ENCODE data around the gene RBKS.

Gene RBKS

GRCh38 chr2:27890146-27890923, at the start of gene RBKS, which contains the start of gene BABAM2:
TSS of gene RBKS (minus strand) at chr2:27890387. CDS start at chr2:27890345, 42 bp downstream.
TSS of gene BABAM2 (plus strand) at chr2:27890729. CDS start at chr2:27894557, 3,828 bp downstream.
- peak; percentile 92 for DNase-seq

DNA sequence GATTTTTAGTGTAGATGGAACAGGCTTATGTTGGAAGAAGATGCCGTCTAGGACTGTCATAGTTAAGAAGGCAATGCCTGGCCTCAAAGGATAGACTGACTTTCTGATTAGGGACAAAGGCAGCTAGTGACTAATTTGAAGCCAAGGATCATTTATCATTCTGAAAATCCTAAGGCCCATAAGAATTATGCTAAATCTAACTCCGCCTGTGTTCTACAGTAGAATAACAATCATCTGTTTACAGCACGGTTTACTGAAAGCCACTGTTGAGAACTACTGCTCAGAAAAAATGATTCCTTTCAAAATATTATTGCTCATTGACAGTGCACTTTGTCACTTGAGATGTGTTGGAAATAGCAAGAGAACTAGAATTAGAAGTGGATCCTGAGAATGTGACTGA, 44.8 kb upstream of the RBKS start:
- no peak for DNase-seq

DNA sequence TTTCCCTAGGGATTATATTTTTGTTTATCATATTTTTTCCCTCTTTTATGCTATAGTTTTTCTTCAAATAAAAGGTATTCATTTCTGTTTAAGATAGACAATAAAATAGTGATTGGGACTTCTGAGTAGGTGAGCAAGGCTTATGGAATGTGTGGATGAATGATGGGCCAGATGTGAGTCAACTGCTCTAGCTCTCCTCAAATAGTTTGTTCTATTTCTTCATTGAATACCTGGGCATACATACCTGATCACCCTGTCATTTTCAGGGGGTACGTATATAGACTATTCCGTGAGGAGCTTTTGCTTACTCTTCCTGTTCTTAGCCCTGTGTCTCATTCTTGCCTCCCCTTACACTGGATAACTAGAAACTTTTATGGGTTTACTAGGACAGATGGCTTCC, 42.2 kb upstream of the RBKS start:
- no peak for DNase-seq

GRCh38 chr2:27931361-27931950, 41.3 kb upstream of the RBKS start:
- no peak for DNase-seq

- no peak for DNase-seq
Observed at GRCh38 chr2:27929916-27930486, 39.8 kb upstream of the RBKS start.

DNA sequence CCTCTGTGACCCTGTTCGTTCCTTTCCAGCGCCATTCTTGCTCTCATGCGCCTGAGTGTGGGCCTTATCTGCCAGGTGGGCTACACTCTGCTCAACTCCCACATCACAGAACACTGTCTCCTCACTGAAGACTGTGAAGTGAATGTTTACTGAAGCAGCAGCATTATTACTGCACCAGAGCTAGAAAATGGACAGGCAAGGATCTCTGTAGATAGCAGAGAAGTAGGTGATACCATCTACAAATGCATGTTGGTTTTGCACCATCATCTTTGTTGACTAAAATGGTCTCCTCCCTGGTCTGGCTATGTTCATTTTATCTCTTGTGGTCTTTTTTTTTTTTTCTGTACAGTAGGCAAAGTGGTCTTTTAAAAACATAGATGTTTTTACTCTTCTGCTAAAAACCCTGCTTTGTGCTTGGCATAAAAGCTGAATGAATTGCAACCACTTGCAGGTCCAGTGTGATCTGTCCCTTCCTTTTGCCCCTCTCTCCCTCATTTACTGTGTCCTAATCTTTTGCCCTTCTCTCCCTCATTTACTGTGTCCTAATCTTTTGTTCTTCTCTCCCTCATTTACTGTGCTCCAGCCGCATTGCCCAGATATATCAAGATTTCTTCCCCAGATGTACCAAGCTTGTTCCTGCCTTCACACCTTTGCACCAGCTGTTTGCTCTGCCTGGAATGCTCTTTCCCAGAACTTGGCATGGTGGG, 35.7 kb upstream of the RBKS start:
- DNase-seq, result no peak

GRCh38 chr2:27922842-27923241, 32.7 kb upstream of the RBKS start:
- no peak for DNase-seq

GRCh38 chr2:27921880-27922547, 31.8 kb upstream of the RBKS start:
- DNase-seq, result no peak

DNA sequence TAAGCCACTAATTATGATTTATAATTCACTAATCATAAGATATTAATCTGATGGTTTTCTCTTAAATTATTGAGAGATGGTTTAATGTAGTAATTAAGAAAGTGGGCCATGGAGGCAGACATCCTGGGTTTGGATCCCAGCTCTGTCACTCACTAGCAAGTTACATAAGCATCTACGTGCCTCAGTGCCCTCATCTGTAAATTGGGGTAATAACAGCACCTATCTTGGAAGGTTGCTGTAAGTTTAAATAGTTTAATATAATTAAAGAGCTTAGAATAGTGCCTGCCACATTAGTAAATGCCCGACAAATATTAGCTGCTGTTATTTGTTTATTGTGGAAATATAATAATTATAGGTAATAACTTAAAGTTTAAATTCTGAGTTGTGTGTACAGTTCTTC, 31.2 kb upstream of the RBKS start:
- DNase-seq, result no peak

DNA sequence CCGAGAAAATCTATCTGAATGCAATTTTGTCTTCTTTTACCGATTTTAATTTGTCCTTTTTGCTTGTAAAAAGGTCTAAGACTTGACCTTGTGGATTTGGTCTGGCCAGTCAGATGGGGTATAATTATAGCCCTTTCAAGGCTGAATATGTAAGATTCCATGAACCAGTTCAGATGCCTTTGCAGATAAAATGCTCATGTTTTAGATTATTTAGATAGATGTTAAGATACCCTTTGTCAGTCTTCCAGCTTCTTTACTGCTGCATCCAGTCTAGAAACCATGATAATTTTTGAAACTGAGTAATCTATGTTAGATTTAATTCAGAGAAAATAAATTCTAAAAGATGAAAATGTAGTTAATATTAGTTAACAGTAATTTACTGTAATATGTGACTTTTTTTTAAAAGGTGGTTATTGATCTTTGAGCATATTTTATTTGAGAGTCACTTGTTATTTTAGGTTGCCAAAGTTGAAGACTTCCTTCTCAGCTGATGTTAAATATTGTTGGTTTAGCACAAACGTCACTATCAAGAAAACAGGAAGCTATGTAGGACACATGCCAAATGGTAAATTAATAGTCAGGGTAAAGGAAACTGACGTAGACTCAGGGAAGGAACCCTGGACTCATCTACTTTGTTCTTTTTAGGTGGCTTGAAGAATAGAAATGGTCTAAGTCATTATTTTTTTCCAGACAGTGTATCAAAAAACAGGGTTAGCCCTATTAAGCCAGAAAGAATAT, 30.1 kb upstream of the RBKS start:
- DNase-seq, result no peak

GRCh38 chr2:27916293-27916995, 26.3 kb upstream of the RBKS start:
- no peak for DNase-seq

DNA sequence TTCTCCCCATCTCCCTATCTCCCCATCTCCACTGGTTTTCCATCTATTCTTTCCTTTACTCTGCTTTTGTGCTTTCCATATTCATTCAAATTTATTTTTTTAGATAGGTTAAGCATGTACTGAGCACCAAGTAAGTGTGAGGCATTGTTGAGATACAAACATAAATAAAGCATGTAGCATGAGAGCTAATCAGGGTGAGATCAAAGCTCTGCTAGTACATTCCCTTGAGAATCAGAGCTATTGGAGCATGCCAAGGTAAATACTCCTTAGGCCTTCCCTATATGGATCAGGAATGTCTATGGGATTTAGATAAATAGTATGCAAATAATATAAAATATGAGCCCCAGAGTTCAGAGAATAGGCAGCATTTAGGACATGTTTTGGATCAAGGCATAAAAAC, 25.7 kb upstream of the RBKS start:
- DNase-seq, result no peak

DNA sequence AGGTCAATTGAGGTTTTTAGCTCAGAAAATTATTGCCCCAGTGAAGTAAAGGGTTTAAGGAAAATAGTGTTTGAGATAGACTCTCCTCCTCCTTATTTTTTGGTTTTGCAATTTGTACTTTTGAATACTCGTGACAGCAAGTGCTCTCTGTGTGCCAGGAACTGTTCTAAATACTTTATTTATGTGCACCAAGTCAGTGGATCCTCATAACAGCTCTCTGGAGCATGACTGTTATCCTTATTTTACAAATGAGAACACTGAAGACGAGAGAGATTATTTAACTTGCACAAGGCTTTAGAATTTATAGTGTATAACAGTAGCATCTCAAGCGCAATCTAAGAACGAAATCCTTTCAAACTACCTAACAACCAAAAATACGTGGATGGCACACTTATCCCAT, 25.0 kb upstream of the RBKS start:
- DNase-seq, result no peak

GRCh38 chr2:27914805-27915175, 24.6 kb upstream of the RBKS start:
- no peak for DNase-seq

DNA sequence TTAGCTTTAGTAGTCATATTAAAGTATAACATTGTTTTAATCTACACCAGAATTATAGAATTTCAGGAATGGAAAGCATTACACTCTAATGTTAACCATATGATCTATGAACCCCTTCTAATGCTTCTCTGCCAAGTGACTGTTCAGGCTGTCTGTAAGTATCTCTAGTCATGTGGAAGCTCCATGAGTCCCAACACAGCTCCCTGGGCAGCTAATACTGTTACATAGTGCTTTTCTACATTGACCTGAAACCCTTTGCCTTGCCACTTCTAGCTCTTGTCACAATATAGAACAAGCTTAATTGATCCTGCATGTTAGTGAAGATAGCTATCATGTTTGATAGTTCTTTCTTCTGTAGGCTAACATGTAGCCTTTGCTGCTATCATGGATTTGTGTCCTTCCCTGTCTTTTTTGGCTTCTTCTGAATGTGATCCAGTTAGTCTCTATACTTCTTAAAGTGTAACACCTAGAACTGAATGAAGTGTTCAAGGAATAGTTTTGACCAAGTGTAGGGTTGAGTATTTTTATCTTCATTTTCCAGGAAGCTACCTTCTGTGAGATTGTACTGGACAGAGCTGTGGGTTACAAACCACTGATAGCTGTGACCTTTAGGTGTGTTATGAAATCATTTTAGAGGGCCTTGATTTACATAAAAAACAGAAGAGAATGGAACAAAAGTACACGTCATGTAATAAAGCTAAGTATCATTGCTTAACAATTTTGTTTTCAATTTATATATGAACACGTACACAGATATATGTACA, 24.0 kb upstream of the RBKS start:
- DNase-seq, result no peak

DNA sequence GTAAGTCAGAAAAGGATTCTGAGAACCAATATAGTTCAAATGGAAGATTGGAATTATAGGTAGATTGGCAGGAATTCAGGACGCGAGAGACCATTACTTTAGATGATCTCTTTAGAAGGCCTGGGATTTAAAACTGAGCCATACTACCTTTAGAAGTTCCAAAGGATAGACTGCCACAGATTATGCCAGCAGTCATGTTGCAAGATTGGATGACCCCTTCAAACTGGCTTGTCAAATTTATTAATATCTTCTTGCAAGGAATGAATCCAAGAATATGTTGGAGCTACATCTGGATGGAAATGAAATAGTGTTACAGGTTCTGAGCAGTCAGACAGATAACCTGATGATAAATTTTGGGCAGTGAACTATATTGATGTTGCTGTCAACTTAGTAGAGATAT, 22.3 kb upstream of the RBKS start:
- DNase-seq, result no peak

- no peak for DNase-seq
Observed at GRCh38 chr2:27911458-27912210, 21.4 kb upstream of the RBKS start.

- DNase-seq, result no peak
Observed at GRCh38 chr2:27909901-27910300, 19.7 kb upstream of the RBKS start.

DNA sequence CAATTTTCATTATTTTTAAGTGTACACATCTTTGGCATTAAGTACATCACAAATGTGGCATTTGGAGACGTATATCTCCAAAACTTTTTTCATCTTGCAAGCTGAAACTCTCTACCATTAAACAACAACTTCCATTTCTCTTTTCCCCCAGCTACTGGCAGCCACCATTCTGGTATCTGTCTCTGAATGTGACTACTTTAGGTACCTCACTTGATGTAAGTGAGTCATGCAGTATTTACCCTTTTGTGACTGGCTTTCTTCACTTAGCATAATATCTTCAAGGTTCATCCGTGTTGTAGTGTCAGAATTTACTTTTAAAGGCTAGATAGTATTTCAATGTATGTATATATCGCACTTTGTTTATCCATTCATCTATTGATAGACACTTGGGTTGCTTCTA, 17.4 kb upstream of the RBKS start:
- DNase-seq, result no peak

- DNase-seq, result no peak
Observed at GRCh38 chr2:27906074-27906473, 15.9 kb upstream of the RBKS start.

DNA sequence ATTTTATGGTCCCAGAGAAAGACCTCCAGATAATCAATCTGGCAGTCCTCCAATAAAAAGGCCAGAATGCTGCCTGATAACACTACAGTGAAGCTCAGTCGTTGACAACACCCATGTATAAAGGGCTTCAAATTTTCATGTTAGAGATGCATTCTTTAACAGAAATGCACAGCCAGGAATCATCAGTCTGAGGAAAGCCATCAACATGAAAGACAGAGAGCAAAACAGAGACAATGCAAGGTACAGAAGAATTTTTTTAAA, 14.1 kb upstream of the RBKS start:
- no peak for DNase-seq

Data from stimulated activated CD8-positive, alpha-beta memory T cell treated with anti-CD3 and anti-CD28 coated beads, Interleukin-4, amount 100 ng/mL, for 48 hours (primary cell).